K562 (cell line): ENCODE results near the gene TMEM138. TPM values are rescaled to one million over a fixed set of nuclear protein-coding genes. Genes with fewer than 3 reads are reported as not detected.

Experiments
- ATAC-seq: fragments of 200-7000 bp; cut with Tn5 transposase; 3 replicates; pipeline ENCODE4 v1.9.1; 2020; ENCODE audit warnings: moderate library complexity
- BruUV-seq: library from RNA; stranded (reverse); fragments of 400-500 nt; replicated peaks from 2 replicates; lab custom pipeline; 2021; lab: Mats Ljungman, UMichigan
- CTCF ChIA-PET: fragments of 300-600 bp; formaldehyde crosslinking; extraction: SDS; loops from one replicate; lab custom pipeline; 2021; ENCODE audit warnings: low intra/inter-chr PET ratio; lab: Yijun Ruan, JAX
- POLR2A ChIA-PET: fragments of 300-600, 350-650 bp; sonication (Branson Sonifier 250); formaldehyde crosslinking; extraction: SDS; loops from one replicate; lab custom pipeline; 2021; ENCODE audit warnings: antibody characterized with exemption, inconsistent platforms; lab: Yijun Ruan, JAX
- DNase-seq, 4 experiments: peaks; one replicate each; pipeline versions ENCODE4 v3.0.0 to v3.0.0-alpha.2; 2011 to 2018; ENCODE audit warnings: low spot score in 3 of 4, mixed read lengths in 3 of 4; ENCODE audit errors: extremely low read depth in 1 of 4
- FAIRE-seq: peaks from 2 replicates; lab custom pipeline; 2011; peaks lifted over from hg19 to GRCh38; lab: Jason Lieb, UNC
- H2AFZ ChIP-seq: 2 replicates; pipeline ENCODE4 v1.6.0; 2011; ENCODE audit warnings: low read depth, low read length, control low read depth, inconsistent platforms
- H3K27ac ChIP-seq: fragments of 200-600 bp; 3 replicates; pipeline ENCODE4 v1.8.0; 2011; ENCODE audit warnings: low read depth, mild to moderate bottlenecking, control low read depth, inconsistent platforms, low read length, moderate library complexity, mixed read lengths; ENCODE audit errors: extremely low read depth
- H3K27me3 ChIP-seq, 2 experiments: fragments of 300-600 bp in 1 of 2; 2 replicates in 1 of 2; 3 replicates in 1 of 2; pipeline versions ENCODE4 v1.6.0 to v1.8.0; 2011; ENCODE audit warnings: inconsistent platforms in 2 of 2, low read length in 2 of 2, mild to moderate bottlenecking in 1 of 2, mixed read lengths in 1 of 2, moderate library complexity in 1 of 2; ENCODE audit not compliant: control insufficient read depth in 2 of 2, insufficient read depth in 2 of 2
- H3K36me3 ChIP-seq: fragments of 300-600 bp; 3 replicates; pipeline ENCODE4 v1.8.0; 2011; ENCODE audit warnings: mild to moderate bottlenecking, low read length, inconsistent platforms; ENCODE audit not compliant: control insufficient read depth, insufficient read depth
- H3K4me1 ChIP-seq, 2 experiments: fragments of 200-600 bp in 1 of 2; replicated peaks in 1 of 2; 2 replicates in 1 of 2; 3 replicates in 1 of 2; pipeline versions ENCODE4 v1.5.1 to v1.8.0; 2011; ENCODE audit warnings: inconsistent platforms in 2 of 2, low read length in 2 of 2, mild to moderate bottlenecking in 1 of 2, mixed read lengths in 1 of 2, moderate library complexity in 1 of 2; ENCODE audit not compliant: control insufficient read depth in 2 of 2, insufficient read depth in 2 of 2
- H3K4me2 ChIP-seq: 2 replicates; pipeline ENCODE4 v1.6.1; 2011; ENCODE audit warnings: low read length, control low read depth, inconsistent platforms, mixed read lengths; ENCODE audit not compliant: insufficient read depth
- H3K4me3 ChIP-seq: fragments of 200-600 bp; sonication (generic), shearing (Covaris generic); 2 replicates; pipeline ENCODE4 v1.5.1; 2016; ENCODE audit warnings: control low read depth, inconsistent platforms
- H3K79me2 ChIP-seq: fragments of 200-600 bp; 3 replicates; pipeline ENCODE4 v1.8.0; 2011; ENCODE audit warnings: low read length, inconsistent platforms; ENCODE audit not compliant: control insufficient read depth, insufficient read depth
- H3K9ac ChIP-seq, 2 experiments: 2 replicates each; pipeline versions ENCODE4 v1.6.0 to v1.6.1; 2011; ENCODE audit warnings: low read depth in 2 of 2, low read length in 2 of 2, control low read depth in 1 of 2, inconsistent platforms in 1 of 2, mild to moderate bottlenecking in 1 of 2, mixed read lengths in 1 of 2; ENCODE audit not compliant: insufficient read depth in 1 of 2
- H3K9me1 ChIP-seq: one replicate; pipeline ENCODE4 v1.6.0; 2011; ENCODE audit warnings: inconsistent platforms, mild to moderate bottlenecking, low read length, moderate library complexity; ENCODE audit not compliant: control insufficient read depth, insufficient read depth
- H3K9me3 ChIP-seq: replicated peaks from 2 replicates; pipeline ENCODE4 v1.5.1; 2011; ENCODE audit warnings: low read depth, low read length, inconsistent platforms; ENCODE audit not compliant: control insufficient read depth, insufficient read depth
- H4K20me1 ChIP-seq: replicated peaks from 2 replicates; pipeline ENCODE4 v1.6.1; 2011; ENCODE audit warnings: low read length, inconsistent platforms, mixed read lengths; ENCODE audit not compliant: control insufficient read depth, insufficient read depth
- ATF7 ChIP-seq: fragments of 450-650 bp; IDR thresholded peaks from 2 replicates; pipeline ENCODE4 v1.7.1; 2014; ENCODE audit warnings: mild to moderate bottlenecking, moderate library complexity
- NCOR1 ChIP-seq: fragments of 450-650 bp; IDR thresholded peaks from 2 replicates; pipeline ENCODE4 v1.6.1; 2016; ENCODE audit warnings: mild to moderate bottlenecking, moderate library complexity
- ZNF785 ChIP-seq: fragments of 250-450 bp; sonication (Bioruptor Pico); IDR thresholded peaks from 2 replicates; pipeline ENCODE4 v1.4.0; 2020; ENCODE audit warnings: mild to moderate bottlenecking
- WGBS: fragments of 100-300 bp; shearing (Covaris generic); methylation state at CpG from one replicate; pipeline ENCODE4 v1.1.6; 2016; ENCODE audit warnings: low coverage, mixed read lengths; ENCODE audit not compliant: insufficient coverage; ENCODE audit errors: missing lambda C conversion rate; 5-methylcytosine and 5-hydroxymethylcytosine counted together
- in situ Hi-C: fragments of 300-500 bp; cut with MboI; formaldehyde crosslinking; loops from 4 replicates; pipeline ENCODE4 v1.15.0; 2018; ENCODE audit warnings: inconsistent platforms, mixed read lengths
- intact Hi-C: fragments of 100-400 bp; cut with micrococcal nuclease; formaldehyde crosslinking; loops from 2 replicates; pipeline ENCODE4 v1.14.2; 2022
- polyA plus RNA-seq, 8 experiments: library from polyadenylated mRNA; depleted of rRNA in 4 of 8; stranded (reverse) in 5 of 8; unstranded in 3 of 8; fragments of >200 nt; fragmentation: Nextera tagmentation in 2 of 8; fragmentation: Illumina TruSeq in 1 of 8; extraction: Ambion mirVana in 2 of 8; extraction: Trizol in 1 of 8; gene quantifications; 2 replicates each; pipeline versions ENCODE4 v1.2.1 to v1.2.3, GENCODE V29; 2011 to 2014; ENCODE audit warnings: inconsistent platforms in 1 of 8, missing spikeins in 1 of 8
- total RNA-seq, 7 experiments: library from RNA; depleted of rRNA in 6 of 7; stranded (reverse); fragments of >200 nt in 6 of 7; fragmentation: Illumina TruSeq in 2 of 7; extraction: Trizol in 2 of 7; gene quantifications; 2 replicates each; pipeline versions ENCODE4 v1.2.1 to v1.2.3, GENCODE V29; 2011 to 2021; ENCODE audit warnings: low replicate concordance in 1 of 7
- TF ChIP-seq, protein P1 (sequence below): sonication (generic); formaldehyde crosslinking; IDR thresholded peaks from 2 replicates; pipeline ENCODE4 v1.8.0; 2022; ENCODE audit warnings: missing genetic modification reagents, mild to moderate bottlenecking, moderate library complexity, borderline replicate concordance
- TF ChIP-seq, protein P2 (sequence below): sonication (generic); formaldehyde crosslinking; IDR thresholded peaks from 2 replicates; pipeline ENCODE4 v1.8.0; 2023; ENCODE audit warnings: missing genetic modification reagents, mild to moderate bottlenecking, borderline replicate concordance

TMEM138 gene
- total and polyA plus RNA-seq, 9 of the 15 experiments (the other 6 are each of a cell fraction or from before 2014, with no cell fraction given): 23.2 to 168 (median 63.1) TPM

- TF ChIP-seq, protein P1, sequence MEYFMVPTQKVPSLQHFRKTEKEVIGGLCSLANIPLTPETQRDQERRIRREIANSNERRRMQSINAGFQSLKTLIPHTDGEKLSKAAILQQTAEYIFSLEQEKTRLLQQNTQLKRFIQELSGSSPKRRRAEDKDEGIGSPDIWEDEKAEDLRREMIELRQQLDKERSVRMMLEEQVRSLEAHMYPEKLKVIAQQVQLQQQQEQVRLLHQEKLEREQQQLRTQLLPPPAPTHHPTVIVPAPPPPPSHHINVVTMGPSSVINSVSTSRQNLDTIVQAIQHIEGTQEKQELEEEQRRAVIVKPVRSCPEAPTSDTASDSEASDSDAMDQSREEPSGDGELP: no peak
- no peak for TF ChIP-seq ATF7
Observed at GRCh38 chr11:61404103-61404502, 41.9 kb downstream of the TMEM138 start (continued).

DNA sequence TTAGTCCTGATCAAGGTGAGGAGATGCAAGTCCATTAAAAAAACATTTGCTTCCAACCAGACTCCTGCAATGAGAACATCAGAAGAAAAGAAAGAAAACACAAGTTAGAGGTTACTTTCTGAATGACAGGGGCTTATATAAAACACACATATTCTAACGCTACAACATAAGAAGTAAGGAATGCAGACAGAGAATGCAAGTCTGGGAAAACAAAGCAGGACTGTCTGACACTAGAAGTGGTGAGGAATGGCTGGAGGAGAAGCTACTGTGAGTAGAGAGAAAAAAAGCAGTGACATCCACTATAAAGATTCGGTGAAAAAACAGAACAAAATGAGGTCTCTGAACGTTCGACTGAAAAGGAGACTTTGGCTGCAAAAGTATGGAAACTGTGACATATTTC, 42.5 kb downstream of the TMEM138 start:
- no peak for FAIRE-seq
- Histone ChIP-seq H4K20me1 (no peaks in the 10 kb centered on the region), H3K79me2 (no peaks in the 10 kb centered on the region), H3K27ac (no peak overlapping the region), H2AFZ (no peak overlapping the region), H3K9ac (no peak overlapping the region), H3K27me3 (no peaks in the 10 kb centered on the region), H3K4me1 (no peaks in the 10 kb centered on the region), H3K9me3 (no peaks in the 10 kb centered on the region), H3K4me2 (no peak overlapping the region), H3K9me1 (no peaks in the 10 kb centered on the region), H3K36me3 (peaks cover 76% of the 10 kb centered on the region), H3K4me3 (no peak overlapping the region)
- intact Hi-C loops (no loop called here), in situ Hi-C loops (no loop called here)
- POLR2A ChIA-PET: interaction anchor here (1.8 kb wide), 1 partner anchor 13 kb away, joined by 7 read pairs; no protein-coding TSS in a partner anchor
- 95% methylated on average over 4 of the region's 4 CpGs for WGBS
- BruUV-seq: no TSS peak
- TF ChIP-seq, protein P2, sequence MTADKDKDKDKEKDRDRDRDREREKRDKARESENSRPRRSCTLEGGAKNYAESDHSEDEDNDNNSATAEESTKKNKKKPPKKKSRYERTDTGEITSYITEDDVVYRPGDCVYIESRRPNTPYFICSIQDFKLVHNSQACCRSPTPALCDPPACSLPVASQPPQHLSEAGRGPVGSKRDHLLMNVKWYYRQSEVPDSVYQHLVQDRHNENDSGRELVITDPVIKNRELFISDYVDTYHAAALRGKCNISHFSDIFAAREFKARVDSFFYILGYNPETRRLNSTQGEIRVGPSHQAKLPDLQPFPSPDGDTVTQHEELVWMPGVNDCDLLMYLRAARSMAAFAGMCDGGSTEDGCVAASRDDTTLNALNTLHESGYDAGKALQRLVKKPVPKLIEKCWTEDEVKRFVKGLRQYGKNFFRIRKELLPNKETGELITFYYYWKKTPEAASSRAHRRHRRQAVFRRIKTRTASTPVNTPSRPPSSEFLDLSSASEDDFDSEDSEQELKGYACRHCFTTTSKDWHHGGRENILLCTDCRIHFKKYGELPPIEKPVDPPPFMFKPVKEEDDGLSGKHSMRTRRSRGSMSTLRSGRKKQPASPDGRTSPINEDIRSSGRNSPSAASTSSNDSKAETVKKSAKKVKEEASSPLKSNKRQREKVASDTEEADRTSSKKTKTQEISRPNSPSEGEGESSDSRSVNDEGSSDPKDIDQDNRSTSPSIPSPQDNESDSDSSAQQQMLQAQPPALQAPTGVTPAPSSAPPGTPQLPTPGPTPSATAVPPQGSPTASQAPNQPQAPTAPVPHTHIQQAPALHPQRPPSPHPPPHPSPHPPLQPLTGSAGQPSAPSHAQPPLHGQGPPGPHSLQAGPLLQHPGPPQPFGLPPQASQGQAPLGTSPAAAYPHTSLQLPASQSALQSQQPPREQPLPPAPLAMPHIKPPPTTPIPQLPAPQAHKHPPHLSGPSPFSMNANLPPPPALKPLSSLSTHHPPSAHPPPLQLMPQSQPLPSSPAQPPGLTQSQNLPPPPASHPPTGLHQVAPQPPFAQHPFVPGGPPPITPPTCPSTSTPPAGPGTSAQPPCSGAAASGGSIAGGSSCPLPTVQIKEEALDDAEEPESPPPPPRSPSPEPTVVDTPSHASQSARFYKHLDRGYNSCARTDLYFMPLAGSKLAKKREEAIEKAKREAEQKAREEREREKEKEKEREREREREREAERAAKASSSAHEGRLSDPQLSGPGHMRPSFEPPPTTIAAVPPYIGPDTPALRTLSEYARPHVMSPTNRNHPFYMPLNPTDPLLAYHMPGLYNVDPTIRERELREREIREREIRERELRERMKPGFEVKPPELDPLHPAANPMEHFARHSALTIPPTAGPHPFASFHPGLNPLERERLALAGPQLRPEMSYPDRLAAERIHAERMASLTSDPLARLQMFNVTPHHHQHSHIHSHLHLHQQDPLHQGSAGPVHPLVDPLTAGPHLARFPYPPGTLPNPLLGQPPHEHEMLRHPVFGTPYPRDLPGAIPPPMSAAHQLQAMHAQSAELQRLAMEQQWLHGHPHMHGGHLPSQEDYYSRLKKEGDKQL (CRISPR knock-in tag): no peak
- TF ChIP-seq ZNF785 (CRISPR knock-in tag) (no peak), NCOR1 (no peak)
- CTCF ChIA-PET: interaction anchor here (0.6 kb wide), 1 partner anchor 27 kb away, joined by 6 read pairs; no protein-coding TSS in a partner anchor
- ATAC-seq: no peak
- no peak for DNase-seq
